Type B pancreatic cell (in vitro differentiated cells): Measurements from ENCODE around the gene EPHB1. TPM values are rescaled to one million over a fixed set of nuclear protein-coding genes. Genes with fewer than 3 reads are reported as not detected.

Experiments used
- DNase-seq: peaks from one replicate; pipeline ENCODE4 v3.0.0; 2021; ENCODE audit warnings: mixed read lengths; ENCODE audit not compliant: unreplicated experiment; ENCODE audit errors: extremely low spot score
- H3K27ac Mint-ChIP-seq: 2 replicates; pipeline ENCODE4 v1.8.0; 2021; ENCODE audit warnings: mild to moderate bottlenecking, mixed read lengths
- H3K27me3 Mint-ChIP-seq: 2 replicates; pipeline ENCODE4 v1.8.0; 2021; ENCODE audit warnings: mixed read lengths
- H3K36me3 Mint-ChIP-seq: 2 replicates; pipeline ENCODE4 v1.8.0; 2021; ENCODE audit warnings: mixed read lengths
- H3K4me1 Mint-ChIP-seq: one replicate; pipeline ENCODE4 v1.8.0; 2021; ENCODE audit warnings: mixed read lengths; ENCODE audit not compliant: unreplicated experiment
- H3K4me3 Mint-ChIP-seq: 2 replicates; pipeline ENCODE4 v1.8.0; 2021; ENCODE audit warnings: mild to moderate bottlenecking, mixed read lengths
- H3K9me3 Mint-ChIP-seq: 2 replicates; pipeline ENCODE4 v1.8.0; 2021; ENCODE audit warnings: mixed read lengths
- CTCF ChIP-seq: fragments of 200-600 bp; sonication (generic); conservative IDR thresholded peaks from 2 replicates; pipeline ENCODE4 v1.5.0; 2021; ENCODE audit warnings: antibody characterized with exemption, mild to moderate bottlenecking
- total RNA-seq: library from RNA; stranded (reverse); gene quantifications from 2 replicates; pipeline ENCODE4 v1.2.1, GENCODE V29; 2021; ENCODE audit warnings: low replicate concordance

The EPHB1 gene
- total RNA-seq, 1 donor from 2014 or later = 9.1 TPM

GRCh38 chr3:134820994-134821393 lies 25.9 kb downstream of the EPHB1 start:
- Mint-ChIP-seq H3K4me1 (no peaks in the 10 kb centered on the region), H3K9me3 (no peaks in the 10 kb centered on the region), H3K27me3 (peaks cover 23% of the 10 kb centered on the region), H3K36me3 (no peaks in the 10 kb centered on the region), H3K27ac (no peak overlapping the region), H3K4me3 (no peak overlapping the region)
- DNase-seq = no peak
- TF ChIP-seq CTCF = no peak

- no peaks in the 10 kb centered on the region for H3K36me3 Mint-ChIP-seq
- no peak for DNase-seq
- no peak overlapping the region for H3K27ac Mint-ChIP-seq
- H3K9me3 Mint-ChIP-seq = no peaks in the 10 kb centered on the region
- TF ChIP-seq CTCF = no peak
- H3K27me3 Mint-ChIP-seq = peaks cover 27% of the 10 kb centered on the region
- no peak overlapping the region for H3K4me3 Mint-ChIP-seq
- no peaks in the 10 kb centered on the region for H3K4me1 Mint-ChIP-seq
These were observed 27.0 kb downstream of the EPHB1 start for GRCh38 chr3:134822090-134822489.

- no peaks in the 10 kb centered on the region for H3K4me1 Mint-ChIP-seq
- no peak overlapping the region for H3K4me3 Mint-ChIP-seq
- DNase-seq = no peak
- no peak overlapping the region for H3K27ac Mint-ChIP-seq
- H3K27me3 Mint-ChIP-seq = peaks cover 32% of the 10 kb centered on the region
- H3K9me3 Mint-ChIP-seq = no peaks in the 10 kb centered on the region
- TF ChIP-seq CTCF = no peak
- no peaks in the 10 kb centered on the region for H3K36me3 Mint-ChIP-seq
These were observed 28.6 kb downstream of the EPHB1 start for GRCh38 chr3:134823679-134824078.

DNA sequence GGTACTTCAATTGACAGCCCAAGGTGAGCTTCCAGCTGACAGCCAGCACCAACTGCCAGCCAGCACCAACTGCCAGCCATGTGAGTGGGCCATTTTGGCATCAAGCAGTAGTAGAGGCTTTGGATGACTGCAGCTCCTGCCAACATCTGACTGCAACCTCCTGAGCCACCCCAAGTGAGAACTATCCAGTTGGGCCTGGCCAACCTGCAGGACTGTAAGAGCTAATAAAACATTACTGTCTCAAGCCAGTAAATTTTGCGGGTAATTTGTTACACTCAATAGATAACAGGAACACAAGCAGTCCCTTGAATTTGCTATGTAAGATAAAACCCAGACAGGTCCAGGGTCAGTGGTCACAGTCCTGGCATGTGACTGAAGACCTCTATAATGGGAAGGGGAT lies 29.7 kb downstream of the EPHB1 start:
- Mint-ChIP-seq H3K27me3 (peaks cover 32% of the 10 kb centered on the region), H3K27ac (no peak overlapping the region), H3K36me3 (no peaks in the 10 kb centered on the region), H3K9me3 (no peaks in the 10 kb centered on the region), H3K4me1 (no peaks in the 10 kb centered on the region), H3K4me3 (no peak overlapping the region)
- TF ChIP-seq CTCF = no peak
- DNase-seq = no peak

GRCh38 chr3:134827213-134827612 lies 32.2 kb downstream of the EPHB1 start:
- no peaks in the 10 kb centered on the region for H3K4me1 Mint-ChIP-seq
- H3K27ac Mint-ChIP-seq = no peak overlapping the region
- DNase-seq = no peak
- no peak for TF ChIP-seq CTCF
- no peaks in the 10 kb centered on the region for H3K9me3 Mint-ChIP-seq
- peaks cover 34% of the 10 kb centered on the region for H3K27me3 Mint-ChIP-seq
- no peaks in the 10 kb centered on the region for H3K36me3 Mint-ChIP-seq
- no peak overlapping the region for H3K4me3 Mint-ChIP-seq

DNA sequence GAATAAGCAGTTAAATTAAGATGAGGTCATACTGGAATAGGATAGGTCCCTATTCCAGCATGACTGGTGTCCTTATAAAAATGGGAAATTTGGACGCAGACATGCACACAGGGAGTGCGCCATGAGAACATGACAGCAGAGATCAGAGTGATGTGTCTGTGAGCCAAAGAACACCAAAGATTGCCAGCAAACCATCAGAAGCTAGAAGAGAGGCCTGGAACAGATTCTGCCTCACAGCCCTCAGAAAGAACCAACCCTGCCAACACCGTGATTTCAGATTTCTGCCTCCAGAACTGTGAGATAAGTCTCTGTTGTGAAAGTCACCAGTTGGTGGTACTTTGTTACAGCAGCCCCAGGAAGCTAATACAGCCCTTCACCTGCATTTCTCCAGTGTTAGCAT lies 34.7 kb downstream of the EPHB1 start:
- H3K36me3 Mint-ChIP-seq = no peaks in the 10 kb centered on the region
- H3K27ac Mint-ChIP-seq = no peak overlapping the region
- H3K4me1 Mint-ChIP-seq = no peaks in the 10 kb centered on the region
- peaks cover 43% of the 10 kb centered on the region for H3K27me3 Mint-ChIP-seq
- TF ChIP-seq CTCF = no peak
- DNase-seq = no peak
- no peaks in the 10 kb centered on the region for H3K9me3 Mint-ChIP-seq
- no peak overlapping the region for H3K4me3 Mint-ChIP-seq
